GM18858 (cell line): ENCODE results near the gene THRSP.
A peak's percentile ranks its signal among the peaks of the same experiment; 100 is the strongest.
"Not testable (repeated sequence)": the region's sequence is repeated elsewhere in the genome, so short reads cannot be mapped to it uniquely, and the experiment has no call there.

ENCODE experiments used
- ATAC-seq: cut with Tn5 transposase; IDR thresholded peaks from one replicate; pipeline ENCODE4 v1.9.1; 2021; ENCODE audit not compliant: unreplicated experiment

Gene THRSP, protein sequence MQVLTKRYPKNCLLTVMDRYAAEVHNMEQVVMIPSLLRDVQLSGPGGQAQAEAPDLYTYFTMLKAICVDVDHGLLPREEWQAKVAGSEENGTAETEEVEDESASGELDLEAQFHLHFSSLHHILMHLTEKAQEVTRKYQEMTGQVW

GRCh38 chr11:78063440-78064181 lies at the start of gene THRSP:
THRSP (plus strand) TSS chr11:78063861; CDS start chr11:78063882, 21 bp downstream.
- no peak for ATAC-seq

DNA sequence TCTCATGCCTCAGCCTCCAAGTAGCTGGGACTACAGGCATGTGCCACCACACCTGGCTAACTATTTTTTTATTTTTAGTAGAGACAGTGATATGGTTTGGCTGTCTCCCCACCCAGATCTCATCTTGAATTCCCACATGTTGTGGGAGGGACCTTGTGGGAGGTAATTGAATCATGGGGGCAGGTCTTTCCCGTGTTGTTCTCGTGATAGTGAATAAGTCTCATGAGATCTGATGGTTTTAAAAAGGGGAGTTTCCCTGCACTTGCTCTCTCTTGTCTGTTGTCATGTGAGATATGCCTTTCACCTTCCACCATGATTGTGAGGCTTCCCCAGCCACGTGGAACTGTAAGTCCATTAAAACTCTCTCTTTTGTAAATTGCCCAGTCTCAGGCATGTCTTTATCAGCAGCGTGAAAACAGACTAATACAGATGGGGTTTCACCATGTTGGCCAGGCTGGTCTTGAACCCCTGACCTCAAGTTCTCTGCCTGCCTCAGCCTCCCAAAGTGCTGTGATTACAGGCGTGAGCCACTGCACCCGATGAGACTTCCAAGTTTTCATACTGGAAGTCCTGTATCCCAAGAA lies 48.6 kb upstream of the THRSP start:
- ATAC-seq: not testable (repeated sequence)

DNA sequence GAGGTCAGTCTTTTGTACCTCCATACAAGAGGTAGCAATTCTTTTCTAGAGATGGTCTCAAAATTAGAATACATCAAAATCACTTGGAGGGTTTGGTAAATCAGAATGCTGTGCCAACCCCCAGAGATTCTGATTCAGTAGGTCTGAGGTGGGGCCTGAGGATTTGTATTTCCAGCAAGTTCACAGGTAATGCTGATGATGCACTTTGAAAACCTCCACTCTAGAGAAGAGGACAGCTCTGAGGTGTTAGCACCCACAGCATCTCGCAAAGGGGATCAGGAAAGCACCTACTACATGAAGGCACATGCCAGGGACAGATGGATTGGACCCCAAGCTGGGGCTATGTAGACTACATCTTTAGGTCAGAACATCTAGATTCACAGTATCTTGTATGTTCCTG lies 47.8 kb upstream of the THRSP start:
- no peak for ATAC-seq

GRCh38 chr11:78019808-78020207 lies 43.9 kb upstream of the THRSP start:
- ATAC-seq: no peak

- ATAC-seq: no peak
Measured at GRCh38 chr11:78020246-78020645, 43.4 kb upstream of the THRSP start.

DNA sequence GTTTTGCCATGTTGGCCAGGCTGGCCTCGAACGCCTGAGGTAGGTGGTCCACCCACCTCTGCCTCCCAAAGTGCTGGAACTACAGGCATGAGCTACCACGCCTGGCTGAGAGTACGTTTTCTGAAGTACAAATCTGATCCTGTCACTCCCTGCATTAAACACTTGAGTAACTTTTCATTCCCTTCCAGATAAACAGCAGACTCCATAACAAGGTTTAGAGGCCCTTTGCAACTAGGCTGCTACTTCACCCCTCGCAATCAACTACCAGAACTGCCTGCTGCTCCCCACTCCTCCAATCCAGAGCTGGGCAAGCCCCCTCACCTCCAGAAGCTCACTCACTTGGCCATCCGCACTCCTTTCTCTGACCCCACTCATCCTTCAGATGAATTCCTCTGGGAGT lies 42.0 kb upstream of the THRSP start:
- no peak for ATAC-seq

GRCh38 chr11:78022397-78023396 lies 41.0 kb upstream of the THRSP start, which contains the start of gene KCTD14:
KCTD14 (minus strand) TSS chr11:78023276; CDS start chr11:78023249, 27 bp downstream.
- no peak for ATAC-seq

DNA sequence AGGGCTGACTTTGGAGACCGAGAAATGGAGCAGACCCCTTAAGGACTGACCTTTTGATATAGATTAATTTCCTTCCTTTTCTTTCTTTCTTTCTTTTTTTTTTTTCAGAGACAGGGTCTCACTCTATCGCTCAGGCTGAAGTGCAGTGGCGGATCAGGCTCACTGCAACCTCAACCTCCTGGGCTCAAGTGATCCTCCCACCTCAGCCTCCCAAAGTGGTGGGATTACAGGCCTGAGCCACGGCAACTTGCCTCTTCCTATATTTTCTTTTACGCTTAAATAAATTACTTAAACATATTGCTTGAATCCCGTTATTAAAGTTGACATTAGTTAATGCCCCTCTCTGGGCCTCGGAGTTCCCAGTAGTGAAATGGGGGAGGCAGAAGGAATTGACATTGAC lies 40.2 kb upstream of the THRSP start:
- ATAC-seq: no peak

- ATAC-seq: no peak
Measured at GRCh38 chr11:78025378-78025777, 38.3 kb upstream of the THRSP start.

- no peak for ATAC-seq
Measured at GRCh38 chr11:78027759-78028158, 35.9 kb upstream of the THRSP start.

GRCh38 chr11:78028423-78028822 lies 35.2 kb upstream of the THRSP start:
- not testable (repeated sequence) for ATAC-seq

- ATAC-seq: no peak
Measured at GRCh38 chr11:78030429-78031325, 33.0 kb upstream of the THRSP start.

DNA sequence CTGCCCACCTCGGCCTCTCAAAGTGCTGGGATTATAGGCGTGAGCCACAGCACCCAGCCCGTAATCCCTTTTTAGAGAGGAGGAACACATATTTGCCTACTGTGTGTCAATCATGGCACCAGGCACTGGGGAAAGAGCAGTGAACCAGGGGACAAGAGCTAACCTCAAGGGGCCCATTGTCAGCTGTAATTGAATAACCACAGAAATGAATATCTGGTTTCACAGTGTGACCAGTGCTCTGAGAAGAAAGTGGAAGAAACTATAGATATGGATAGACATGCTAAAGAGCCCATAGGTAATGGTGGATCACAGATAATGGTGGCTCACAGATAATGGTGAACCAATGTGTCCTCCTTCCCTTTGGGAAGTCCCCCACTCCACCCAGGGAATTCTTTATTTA lies 32.0 kb upstream of the THRSP start:
- peak; percentile 76 for ATAC-seq

GRCh38 chr11:78032090-78032489 lies 31.6 kb upstream of the THRSP start:
- ATAC-seq: no peak

GRCh38 chr11:78033040-78033439 lies 30.6 kb upstream of the THRSP start:
- ATAC-seq: no peak

DNA sequence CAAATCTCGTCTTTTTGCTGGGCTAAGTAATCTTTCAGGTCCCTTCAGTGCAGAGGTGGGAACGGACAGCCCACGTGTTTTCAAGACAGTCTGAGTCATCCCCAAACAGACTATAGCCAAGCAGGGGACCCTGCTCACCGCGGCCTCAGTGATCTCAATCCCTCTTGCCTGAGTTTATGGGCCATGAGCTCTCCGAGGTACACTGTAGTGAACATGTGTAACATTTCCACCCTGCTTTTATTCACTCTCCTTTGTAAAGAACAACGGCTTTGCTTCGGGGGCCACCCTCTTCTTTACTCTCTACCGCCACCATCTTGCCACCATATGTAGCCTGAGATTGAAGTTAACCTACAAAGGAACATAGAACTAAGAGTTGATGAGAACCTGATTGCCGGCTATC lies 29.0 kb upstream of the THRSP start:
- no peak for ATAC-seq

DNA sequence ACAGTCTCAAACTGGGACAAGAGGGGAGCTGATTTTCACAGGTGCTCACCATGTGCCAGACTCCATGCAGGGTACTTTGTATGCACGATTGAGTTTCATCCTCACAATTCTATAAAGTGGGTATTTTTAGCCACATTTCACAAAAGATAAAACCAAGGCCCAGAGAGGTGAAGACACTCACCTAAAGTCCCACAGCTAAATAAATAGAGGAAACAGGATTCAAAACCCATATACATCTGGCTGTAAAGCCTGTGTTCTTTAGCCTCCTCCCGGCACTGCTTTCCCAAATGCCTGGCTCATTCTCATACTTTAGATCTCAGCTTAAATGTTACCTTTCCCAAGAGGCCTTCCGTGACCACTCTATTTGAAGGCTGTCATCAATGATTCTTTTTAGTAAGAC lies 27.3 kb upstream of the THRSP start:
- ATAC-seq: no peak

GRCh38 chr11:78037056-78037455 lies 26.6 kb upstream of the THRSP start:
- ATAC-seq: no peak

DNA sequence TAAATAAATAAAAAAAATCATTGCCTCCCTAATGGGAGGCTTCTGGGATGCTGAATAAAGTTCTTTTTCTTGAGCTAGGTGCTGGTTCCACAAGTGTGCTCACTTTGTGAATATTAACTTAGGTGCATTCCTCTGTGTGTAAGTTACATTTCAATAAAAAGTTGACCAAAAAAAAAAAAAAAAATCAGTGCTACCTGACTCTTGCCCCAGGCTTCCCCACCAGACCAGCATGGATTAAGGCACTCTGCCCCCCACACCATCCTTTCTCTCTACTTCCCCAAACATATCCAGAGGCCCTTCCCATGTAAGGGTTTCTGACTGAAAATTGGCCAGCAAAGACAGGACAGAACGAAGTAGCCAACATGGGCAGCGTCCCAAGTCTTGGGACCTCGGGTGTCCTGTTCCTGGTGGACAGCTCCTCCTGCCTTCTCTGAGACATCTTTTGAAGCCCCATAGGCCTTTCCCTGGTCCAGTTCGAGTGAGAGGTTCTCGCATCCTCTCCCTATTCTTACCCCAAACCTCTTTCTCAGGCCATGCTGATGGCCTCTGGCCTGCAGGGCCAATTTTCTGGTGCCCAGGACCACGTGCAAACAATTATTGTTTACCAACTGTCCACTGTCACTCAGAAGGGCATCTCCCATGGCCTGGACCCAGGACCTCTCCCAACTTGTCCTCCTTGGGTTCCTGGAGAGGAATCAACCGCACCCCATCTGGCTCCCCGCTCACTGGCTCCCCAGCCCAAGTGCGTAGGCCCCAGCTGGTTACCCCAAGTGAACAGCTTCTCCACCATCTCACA lies 25.6 kb upstream of the THRSP start:
- no peak for ATAC-seq
